Femur (tissue), 1 donor: Measurements from ENCODE around the gene HSPA12A.

Experiments
- DNase-seq: peaks from one replicate; pipeline ENCODE4 v3.0.0-alpha.2; 2017

Gene HSPA12A

DNA sequence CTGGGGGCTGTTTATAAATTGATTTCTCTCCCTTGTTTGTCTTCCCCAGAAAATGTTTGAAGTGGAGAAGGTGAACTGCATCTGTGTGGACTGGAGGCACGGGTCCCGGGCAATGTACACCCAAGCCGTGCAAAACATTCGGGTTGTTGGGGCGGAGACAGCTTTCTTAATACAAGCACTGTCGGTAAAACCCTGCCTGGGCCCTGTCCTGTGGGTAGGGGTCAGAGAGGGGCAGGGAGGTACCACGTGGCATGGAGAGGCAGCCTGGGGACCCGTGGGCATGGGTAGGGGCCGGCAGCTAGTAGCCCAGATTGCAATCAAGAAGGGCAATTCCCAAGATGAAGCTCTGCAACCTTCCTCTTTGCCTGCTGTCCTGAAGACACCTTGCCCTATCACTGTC is 115.6 kb downstream of the HSPA12A start:
- no peak for DNase-seq

DNA sequence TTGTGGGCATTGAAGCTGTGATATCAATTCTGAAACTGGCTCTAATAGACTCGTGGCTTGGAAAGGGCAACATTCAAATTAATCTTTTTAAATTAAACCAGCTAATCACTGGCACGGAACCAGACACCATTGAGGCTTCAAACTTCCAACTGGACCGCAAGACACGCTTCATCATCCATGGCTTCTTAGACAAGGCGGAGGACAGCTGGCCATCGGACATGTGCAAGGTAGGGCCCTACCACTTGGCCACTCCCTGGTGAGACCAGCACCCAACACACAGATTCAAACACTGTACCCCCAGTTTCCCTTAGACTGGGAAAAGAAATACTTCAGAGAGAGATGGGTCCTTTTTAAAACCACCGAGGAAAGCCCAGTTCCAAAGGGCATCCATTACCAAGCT is 116.5 kb downstream of the HSPA12A start:
- DNase-seq: no peak

DNA sequence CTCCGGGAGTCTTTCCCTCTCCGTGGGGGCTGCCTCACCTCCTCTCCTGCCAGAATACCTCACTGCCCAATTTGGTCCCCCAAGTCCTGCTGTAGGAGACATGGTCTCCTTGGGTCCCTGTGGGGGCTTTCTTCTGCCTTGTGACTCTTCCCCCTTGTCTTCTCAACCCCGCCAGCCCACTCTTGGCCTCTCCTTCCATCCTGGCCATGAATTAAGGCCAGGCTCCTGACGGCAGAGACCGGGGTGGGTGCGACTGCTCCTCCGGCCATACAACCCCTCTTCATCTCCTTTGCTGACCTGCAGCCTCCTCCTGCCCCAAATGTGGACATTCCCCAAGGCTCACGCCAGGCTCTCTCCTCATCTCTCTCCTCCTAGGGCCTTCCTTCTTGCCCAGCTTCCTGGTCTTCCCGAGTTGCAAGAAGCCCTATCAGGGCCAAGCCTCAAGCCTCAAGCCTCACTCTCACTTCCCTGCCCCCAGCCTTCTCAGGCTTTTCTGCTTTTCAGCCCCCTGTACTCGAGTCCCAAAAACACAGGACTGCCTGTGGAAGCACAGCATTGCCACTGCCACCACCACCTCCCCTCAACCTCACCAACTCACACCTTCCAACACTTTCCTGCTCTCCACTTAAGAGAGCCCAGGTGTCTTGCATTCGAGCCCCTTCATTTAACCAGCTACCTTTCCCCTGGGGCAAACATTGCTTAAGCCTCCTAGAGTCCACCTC is 120.3 kb downstream of the HSPA12A start:
- no peak for DNase-seq

DNA sequence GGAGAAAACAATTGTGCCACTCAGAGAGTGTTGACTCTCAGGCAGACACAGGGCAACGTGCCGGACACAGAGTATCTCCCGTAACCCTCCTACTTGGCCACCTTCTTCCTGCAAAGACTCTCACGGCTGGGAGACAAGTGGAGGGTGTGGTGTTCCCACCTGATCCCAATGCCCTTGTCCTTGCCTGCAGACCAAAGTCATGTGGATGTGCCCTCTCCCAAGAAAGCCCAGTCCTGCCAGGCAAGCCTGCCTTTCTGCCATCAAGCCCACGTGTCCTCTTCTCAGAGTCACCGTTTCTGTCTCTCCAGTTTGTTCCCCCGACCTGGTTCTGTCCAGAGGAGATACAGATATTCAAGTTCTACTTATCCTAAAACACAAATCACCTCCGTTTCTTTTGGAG is 120.9 kb downstream of the HSPA12A start:
- DNase-seq: no peak
